ENCODE results near the gene SIAH2. TPM values are rescaled to one million over a fixed set of nuclear protein-coding genes. Genes with fewer than 3 reads are reported as not detected.

SIAH2 gene
- polyA plus RNA-seq, 4 donors: 14.5 to 20.0 (median 16.3) TPM

GRCh38 chr3:150766742-150767141 lies 3.8 kb upstream of the SIAH2 start:
- H3K4me3 ChIP-seq (ENCODE audit: low read depth in 1 of 3, low read length in 3 of 3): no peak overlapping the region
- peaks cover 0 to 4% (median 0%) of the 10 kb centered on the region in 3 donors for H3K4me1 ChIP-seq (ENCODE audit: control insufficient read depth in 3 of 3, insufficient read depth in 2 of 3, low read depth in 1 of 3, low read length in 2 of 3)
- WGBS, 3 donors: 92 to 93% (median 92%) methylated on average over 3 of the region's 3 CpGs
- no peaks in the 10 kb centered on the region for H3K27me3 ChIP-seq (ENCODE audit: control insufficient read depth in 3 of 3, insufficient read depth in 3 of 3, low read length in 3 of 3)
- DNase-seq (no peak), FAIRE-seq (no peak)
- no peaks in the 10 kb centered on the region for H3K9me3 ChIP-seq (ENCODE audit: control insufficient read depth in 2 of 2, insufficient read depth in 1 of 2, low read depth in 1 of 2, low read length in 1 of 2)
- no peak overlapping the region for H3K27ac ChIP-seq (ENCODE audit: low read depth in 1 of 3, low read length in 2 of 3)
- no peaks in the 10 kb centered on the region for H3K36me3 ChIP-seq (ENCODE audit: control insufficient read depth in 3 of 3, insufficient read depth in 2 of 3, low read depth in 1 of 3, low read length in 3 of 3)

GRCh38 chr3:150765949-150766720 lies 3.2 kb upstream of the SIAH2 start:
- Histone ChIP-seq H3K27me3 (ENCODE audit: control insufficient read depth in 3 of 3, insufficient read depth in 3 of 3, low read length in 3 of 3) (no peaks in the 10 kb centered on the region), H3K4me3 (ENCODE audit: low read depth in 1 of 3, low read length in 3 of 3) (no peak overlapping the region), H3K27ac (ENCODE audit: low read depth in 1 of 3, low read length in 2 of 3) (peak overlapping the region in 1 of 3 donors; percentile 1), H3K36me3 (ENCODE audit: control insufficient read depth in 3 of 3, insufficient read depth in 2 of 3, low read depth in 1 of 3, low read length in 3 of 3) (no peaks in the 10 kb centered on the region), H3K9me3 (ENCODE audit: control insufficient read depth in 2 of 2, insufficient read depth in 1 of 2, low read depth in 1 of 2, low read length in 1 of 2) (no peaks in the 10 kb centered on the region), H3K4me1 (ENCODE audit: control insufficient read depth in 3 of 3, insufficient read depth in 2 of 3, low read depth in 1 of 3, low read length in 2 of 3) (peaks cover 0 to 8% (median 0%) of the 10 kb centered on the region in 3 donors)
- FAIRE-seq: no peak
- no peak for DNase-seq
- WGBS, 3 donors: 74 to 81% (median 79%) methylated on average over 8 of the region's 8 CpGs

- no peaks in the 10 kb centered on the region for H3K9me3 ChIP-seq (ENCODE audit: control insufficient read depth in 2 of 2, insufficient read depth in 1 of 2, low read depth in 1 of 2, low read length in 1 of 2)
- no peak overlapping the region for H3K27ac ChIP-seq (ENCODE audit: low read depth in 1 of 3, low read length in 2 of 3)
- DNase-seq (no peak), FAIRE-seq (no peak)
- H3K4me3 ChIP-seq (ENCODE audit: low read depth in 1 of 3, low read length in 3 of 3): no peak overlapping the region
- H3K27me3 ChIP-seq (ENCODE audit: control insufficient read depth in 3 of 3, insufficient read depth in 3 of 3, low read length in 3 of 3): no peaks in the 10 kb centered on the region
- 90 to 96% (median 93%) methylated on average over 2 of the region's 2 CpGs for whole genome bisulfite sequencing, 3 donors
- no peaks in the 10 kb centered on the region for H3K36me3 ChIP-seq (ENCODE audit: control insufficient read depth in 3 of 3, insufficient read depth in 2 of 3, low read depth in 1 of 3, low read length in 3 of 3)
- H3K4me1 ChIP-seq (ENCODE audit: control insufficient read depth in 3 of 3, insufficient read depth in 2 of 3, low read depth in 1 of 3, low read length in 2 of 3): peaks cover 0 to 16% (median 2%) of the 10 kb centered on the region in 3 donors
These were observed 2.0 kb upstream of the SIAH2 start for GRCh38 chr3:150764967-150765366.

- H3K27ac ChIP-seq (ENCODE audit: low read depth in 1 of 3, low read length in 2 of 3): peak overlapping the region in 1 of 3 donors; percentile 94
- H3K36me3 ChIP-seq (ENCODE audit: control insufficient read depth in 3 of 3, insufficient read depth in 2 of 3, low read depth in 1 of 3, low read length in 3 of 3): no peaks in the 10 kb centered on the region
- DNase-seq (no peak), FAIRE-seq (no peak)
- H3K9me3 ChIP-seq (ENCODE audit: control insufficient read depth in 2 of 2, insufficient read depth in 1 of 2, low read depth in 1 of 2, low read length in 1 of 2): no peaks in the 10 kb centered on the region
- H3K4me3 ChIP-seq (ENCODE audit: low read depth in 1 of 3, low read length in 3 of 3): no peak overlapping the region
- 37 to 50% (median 46%) methylated on average over 5 of the region's 5 CpGs for WGBS, 3 donors
- H3K27me3 ChIP-seq (ENCODE audit: control insufficient read depth in 3 of 3, insufficient read depth in 3 of 3, low read length in 3 of 3): no peaks in the 10 kb centered on the region
- H3K4me1 ChIP-seq (ENCODE audit: control insufficient read depth in 3 of 3, insufficient read depth in 2 of 3, low read depth in 1 of 3, low read length in 2 of 3): peaks cover 0 to 20% (median 6%) of the 10 kb centered on the region in 3 donors
These were observed 1.6 kb upstream of the SIAH2 start for GRCh38 chr3:150764566-150764965.

- FAIRE-seq: no peak
- WGBS, 3 donors: 3 to 4% (median 4%) methylated on average over 27 of the region's 27 CpGs
- H3K4me3 ChIP-seq (ENCODE audit: low read depth in 1 of 3, low read length in 3 of 3): peak overlapping the region; percentile 75 to 95 (median 86)
These were observed 993 bp upstream of the SIAH2 start for GRCh38 chr3:150763841-150764483.

GRCh38 chr3:150762662-150763121 lies 277 bp downstream of the SIAH2 start:
- peak overlapping the region; percentile 75 to 95 (median 86) for H3K4me3 ChIP-seq (ENCODE audit: low read depth in 1 of 3, low read length in 3 of 3)
- H3K27me3 ChIP-seq (ENCODE audit: control insufficient read depth in 3 of 3, insufficient read depth in 3 of 3, low read length in 3 of 3): no peaks in the 10 kb centered on the region
- H3K36me3 ChIP-seq (ENCODE audit: control insufficient read depth in 3 of 3, insufficient read depth in 2 of 3, low read depth in 1 of 3, low read length in 3 of 3): no peaks in the 10 kb centered on the region
- no peak for DNase-seq
- 0 to 1% (median 0%) methylated on average over 16 to 76 of the region's 76 CpGs for WGBS, 3 donors
- FAIRE-seq: no peak
- H3K9me3 ChIP-seq (ENCODE audit: control insufficient read depth in 2 of 2, insufficient read depth in 1 of 2, low read depth in 1 of 2, low read length in 1 of 2): no peaks in the 10 kb centered on the region
- peak overlapping the region; percentile 90 to 99 (median 97) for H3K27ac ChIP-seq (ENCODE audit: low read depth in 1 of 3, low read length in 2 of 3)
- peaks cover 2 to 26% (median 10%) of the 10 kb centered on the region in 3 donors for H3K4me1 ChIP-seq (ENCODE audit: control insufficient read depth in 3 of 3, insufficient read depth in 2 of 3, low read depth in 1 of 3, low read length in 2 of 3)

More at GRCh38 chr3:150763841-150764483, 993 bp upstream of the SIAH2 start:
- H3K36me3 ChIP-seq (ENCODE audit: control insufficient read depth in 3 of 3, insufficient read depth in 2 of 3, low read depth in 1 of 3, low read length in 3 of 3): no peaks in the 10 kb centered on the region
- no peaks in the 10 kb centered on the region for H3K9me3 ChIP-seq (ENCODE audit: control insufficient read depth in 2 of 2, insufficient read depth in 1 of 2, low read depth in 1 of 2, low read length in 1 of 2)
- peak overlapping the region; percentile 94 to 99 (median 97) for H3K27ac ChIP-seq (ENCODE audit: low read depth in 1 of 3, low read length in 2 of 3)
- H3K27me3 ChIP-seq (ENCODE audit: control insufficient read depth in 3 of 3, insufficient read depth in 3 of 3, low read length in 3 of 3): no peaks in the 10 kb centered on the region
- DNase-seq: peak; percentile 84 to 88
- H3K4me1 ChIP-seq (ENCODE audit: control insufficient read depth in 3 of 3, insufficient read depth in 2 of 3, low read depth in 1 of 3, low read length in 2 of 3): peaks cover 0 to 24% (median 8%) of the 10 kb centered on the region in 3 donors

- FAIRE-seq (no peak), DNase-seq (peak; percentile 74 to 77)
- 0% methylated on average over 46 to 48 of the region's 48 CpGs for WGBS, 3 donors
- Histone ChIP-seq H3K27me3 (ENCODE audit: control insufficient read depth in 3 of 3, insufficient read depth in 3 of 3, low read length in 3 of 3) (no peaks in the 10 kb centered on the region), H3K4me3 (ENCODE audit: low read depth in 1 of 3, low read length in 3 of 3) (peak overlapping the region; percentile 75 to 95 (median 86)), H3K9me3 (ENCODE audit: control insufficient read depth in 2 of 2, insufficient read depth in 1 of 2, low read depth in 1 of 2, low read length in 1 of 2) (no peaks in the 10 kb centered on the region), H3K27ac (ENCODE audit: low read depth in 1 of 3, low read length in 2 of 3) (peak overlapping the region; percentile 90 to 99 (median 97)), H3K4me1 (ENCODE audit: control insufficient read depth in 3 of 3, insufficient read depth in 2 of 3, low read depth in 1 of 3, low read length in 2 of 3) (peaks cover 3 to 32% (median 12%) of the 10 kb centered on the region in 3 donors), H3K36me3 (ENCODE audit: control insufficient read depth in 3 of 3, insufficient read depth in 2 of 3, low read depth in 1 of 3, low read length in 3 of 3) (no peaks in the 10 kb centered on the region)
These were observed 923 bp downstream of the SIAH2 start for GRCh38 chr3:150761831-150762661.

All from small intestine (tissue), 7 donors.